Skeletal muscle satellite cell (primary cell): ENCODE measurements around the gene PADI1.

ENCODE experiments used
- H3K27me3 ChIP-seq: 2 replicates; pipeline ENCODE4 v1.7.0; 2013; ENCODE audit warnings: low read length; ENCODE audit not compliant: control insufficient read depth, insufficient read depth
- H3K36me3 ChIP-seq: 2 replicates; pipeline ENCODE4 v1.7.0; 2013; ENCODE audit warnings: mild to moderate bottlenecking, control low read depth, low read length; ENCODE audit not compliant: insufficient read depth
- H3K4me1 ChIP-seq: 2 replicates; pipeline ENCODE4 v1.7.0; 2013; ENCODE audit warnings: low read length; ENCODE audit not compliant: control insufficient read depth, insufficient read depth
- H3K4me2 ChIP-seq: 2 replicates; pipeline ENCODE4 v1.7.0; 2013; ENCODE audit warnings: mild to moderate bottlenecking, low read length
- H3K4me3 ChIP-seq: 2 replicates; pipeline ENCODE4 v1.7.0; 2013; ENCODE audit warnings: low read length
- H3K9ac ChIP-seq: 2 replicates; pipeline ENCODE4 v1.7.0; 2013; ENCODE audit warnings: mild to moderate bottlenecking, low read depth, low read length, moderate library complexity
- H3K9me3 ChIP-seq: replicated peaks from 2 replicates; pipeline ENCODE4 v1.7.0; 2013; ENCODE audit warnings: mild to moderate bottlenecking, control low read depth, low read length

Gene PADI1

GRCh38 chr1:17167041-17167785, 37.7 kb upstream of the PADI1 start:
- peaks cover 43% of the 10 kb centered on the region for H3K4me1 ChIP-seq
- no peaks in the 10 kb centered on the region for H3K36me3 ChIP-seq
- peak overlapping the region; percentile 86 for H3K9ac ChIP-seq
- H3K27me3 ChIP-seq, result no peaks in the 10 kb centered on the region
- H3K9me3 ChIP-seq, result no peaks in the 10 kb centered on the region
- H3K4me2 ChIP-seq, result peak overlapping the region; percentile 79
- no peak overlapping the region for H3K4me3 ChIP-seq

- Histone ChIP-seq H3K27me3 (no peaks in the 10 kb centered on the region), H3K9ac (peak overlapping the region; percentile 86), H3K9me3 (no peaks in the 10 kb centered on the region), H3K4me2 (peak overlapping the region; percentile 79), H3K36me3 (no peaks in the 10 kb centered on the region), H3K4me3 (no peak overlapping the region), H3K4me1 (peaks cover 43% of the 10 kb centered on the region)
These were observed 37.2 kb upstream of the PADI1 start for GRCh38 chr1:17167786-17168090.

GRCh38 chr1:17168091-17168876, 36.6 kb upstream of the PADI1 start:
- peak overlapping the region; percentile 54 for H3K4me3 ChIP-seq
- peaks cover 43% of the 10 kb centered on the region for H3K4me1 ChIP-seq
- H3K27me3 ChIP-seq, result no peaks in the 10 kb centered on the region
- H3K9ac ChIP-seq, result peak overlapping the region; percentile 86
- H3K36me3 ChIP-seq, result no peaks in the 10 kb centered on the region
- H3K9me3 ChIP-seq, result no peaks in the 10 kb centered on the region
- H3K4me2 ChIP-seq, result peak overlapping the region; percentile 79

GRCh38 chr1:17170571-17170970, 34.4 kb upstream of the PADI1 start:
- Histone ChIP-seq H3K36me3 (no peaks in the 10 kb centered on the region), H3K9ac (peak overlapping the region; percentile 68), H3K4me2 (peak overlapping the region; percentile 10), H3K4me1 (peaks cover 43% of the 10 kb centered on the region), H3K9me3 (no peaks in the 10 kb centered on the region), H3K27me3 (no peaks in the 10 kb centered on the region), H3K4me3 (no peak overlapping the region)

- H3K9me3 ChIP-seq, result no peaks in the 10 kb centered on the region
These were observed 31.7 kb upstream of the PADI1 start for GRCh38 chr1:17173217-17173616.

GRCh38 chr1:17176306-17177061, 28.4 kb upstream of the PADI1 start:
- Histone ChIP-seq H3K4me3 (no peak overlapping the region), H3K4me2 (no peak overlapping the region), H3K4me1 (peaks cover 8% of the 10 kb centered on the region), H3K9me3 (no peaks in the 10 kb centered on the region), H3K27me3 (no peaks in the 10 kb centered on the region), H3K36me3 (no peaks in the 10 kb centered on the region), H3K9ac (peak overlapping the region; percentile 14)

More at GRCh38 chr1:17173217-17173616, 31.7 kb upstream of the PADI1 start:
- Histone ChIP-seq H3K4me1 (peaks cover 36% of the 10 kb centered on the region), H3K4me2 (no peak overlapping the region), H3K27me3 (no peaks in the 10 kb centered on the region), H3K4me3 (no peak overlapping the region), H3K9ac (no peak overlapping the region), H3K36me3 (no peaks in the 10 kb centered on the region)

GRCh38 chr1:17177651-17178050, 27.3 kb upstream of the PADI1 start:
- Histone ChIP-seq H3K9ac (peak overlapping the region; percentile 31), H3K4me1 (peaks cover 8% of the 10 kb centered on the region), H3K4me2 (no peak overlapping the region), H3K9me3 (no peaks in the 10 kb centered on the region), H3K36me3 (no peaks in the 10 kb centered on the region), H3K4me3 (no peak overlapping the region), H3K27me3 (no peaks in the 10 kb centered on the region)

- H3K9me3 ChIP-seq, result no peaks in the 10 kb centered on the region
- no peak overlapping the region for H3K4me2 ChIP-seq
- H3K4me3 ChIP-seq, result no peak overlapping the region
- no peak overlapping the region for H3K9ac ChIP-seq
- H3K27me3 ChIP-seq, result no peaks in the 10 kb centered on the region
- no peaks in the 10 kb centered on the region for H3K36me3 ChIP-seq
- H3K4me1 ChIP-seq, result peaks cover 19% of the 10 kb centered on the region
These were observed 23.0 kb upstream of the PADI1 start for GRCh38 chr1:17181781-17182464.

- no peak overlapping the region for H3K4me2 ChIP-seq
- H3K9ac ChIP-seq, result no peak overlapping the region
- H3K4me1 ChIP-seq, result peaks cover 11% of the 10 kb centered on the region
- peaks cover 4% of the 10 kb centered on the region for H3K9me3 ChIP-seq
- H3K4me3 ChIP-seq, result no peak overlapping the region
- no peaks in the 10 kb centered on the region for H3K27me3 ChIP-seq
- H3K36me3 ChIP-seq, result no peaks in the 10 kb centered on the region
These were observed 21.4 kb upstream of the PADI1 start for GRCh38 chr1:17183388-17184160.

- H3K9ac ChIP-seq, result no peak overlapping the region
- peaks cover 15% of the 10 kb centered on the region for H3K4me1 ChIP-seq
- peaks cover 4% of the 10 kb centered on the region for H3K9me3 ChIP-seq
- no peaks in the 10 kb centered on the region for H3K36me3 ChIP-seq
- no peak overlapping the region for H3K4me3 ChIP-seq
- H3K4me2 ChIP-seq, result no peak overlapping the region
- no peaks in the 10 kb centered on the region for H3K27me3 ChIP-seq
These were observed 20.7 kb upstream of the PADI1 start for GRCh38 chr1:17184161-17184665.
